ENCODE measurements around the gene OSGIN1.

The OSGIN1 gene, protein sequence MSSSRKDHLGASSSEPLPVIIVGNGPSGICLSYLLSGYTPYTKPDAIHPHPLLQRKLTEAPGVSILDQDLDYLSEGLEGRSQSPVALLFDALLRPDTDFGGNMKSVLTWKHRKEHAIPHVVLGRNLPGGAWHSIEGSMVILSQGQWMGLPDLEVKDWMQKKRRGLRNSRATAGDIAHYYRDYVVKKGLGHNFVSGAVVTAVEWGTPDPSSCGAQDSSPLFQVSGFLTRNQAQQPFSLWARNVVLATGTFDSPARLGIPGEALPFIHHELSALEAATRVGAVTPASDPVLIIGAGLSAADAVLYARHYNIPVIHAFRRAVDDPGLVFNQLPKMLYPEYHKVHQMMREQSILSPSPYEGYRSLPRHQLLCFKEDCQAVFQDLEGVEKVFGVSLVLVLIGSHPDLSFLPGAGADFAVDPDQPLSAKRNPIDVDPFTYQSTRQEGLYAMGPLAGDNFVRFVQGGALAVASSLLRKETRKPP

DNA sequence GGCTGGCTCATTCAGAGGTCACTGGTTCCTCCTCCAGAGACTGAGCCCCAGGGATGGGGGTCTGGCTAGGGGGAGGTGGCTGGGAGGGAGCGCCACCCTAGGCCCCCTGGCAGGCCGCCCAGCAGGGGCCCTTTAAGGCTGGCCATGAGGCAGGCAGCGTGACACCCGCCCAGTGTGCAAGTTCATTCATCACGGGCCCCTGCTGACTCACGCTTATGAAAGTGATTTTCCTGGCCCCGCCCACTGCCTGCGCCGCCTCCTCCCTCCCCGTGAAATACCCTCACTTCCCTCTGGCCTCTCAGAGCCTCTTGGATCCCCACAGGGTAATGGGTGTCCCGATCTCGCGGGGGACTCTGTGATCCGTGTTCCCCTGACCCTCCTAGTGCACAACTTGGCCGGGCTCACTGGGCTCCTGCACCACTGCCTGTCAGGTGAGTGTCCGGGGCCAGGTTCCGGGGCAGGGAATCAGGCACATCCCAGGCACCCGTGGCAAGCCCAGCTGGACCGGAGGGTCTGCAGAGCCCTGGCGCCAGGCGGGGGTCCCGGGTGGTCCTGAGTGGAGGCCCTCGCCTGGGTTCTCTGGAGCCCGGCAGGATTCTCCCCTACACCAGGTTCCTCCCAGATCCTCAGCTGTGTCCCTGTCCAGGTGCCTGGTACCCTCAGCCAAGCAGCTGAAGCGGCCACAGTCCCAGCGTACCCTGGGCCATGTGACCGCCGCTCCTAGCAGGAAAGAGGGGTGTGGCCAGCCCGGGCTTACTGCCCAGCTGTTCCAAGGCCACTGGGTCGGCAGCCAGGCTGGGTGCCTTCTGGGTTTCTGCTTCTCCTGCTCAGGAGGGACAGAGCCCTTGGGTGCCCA, at the start of gene OSGIN1:
Gene OSGIN1, plus strand, starts transcription at position 301 of the 856 bp plus-strand sequence. CDS start 4,432 bp downstream, outside the sequence.
- peak; percentile 37 for DNase-seq

DNA sequence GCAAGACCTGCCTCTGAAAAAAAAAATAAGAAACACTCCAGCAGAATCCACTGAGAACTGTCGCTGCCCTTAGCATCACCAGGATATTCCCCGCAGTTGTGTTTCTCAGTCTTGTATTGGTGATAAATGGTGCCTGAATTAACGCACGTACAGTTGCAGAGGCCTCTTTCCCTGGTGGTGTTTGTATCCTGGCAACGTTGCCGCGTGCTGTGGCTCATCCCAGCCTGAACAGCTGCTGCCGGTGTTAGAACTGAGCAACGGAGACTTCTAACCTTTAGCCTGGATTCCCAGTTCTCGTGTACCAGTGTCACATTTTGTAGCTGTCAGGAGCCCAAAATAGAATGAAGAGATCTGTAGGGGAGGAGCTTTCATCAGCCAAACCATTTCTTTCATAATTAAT, 49.3 kb upstream of the OSGIN1 start:
- no peak for DNase-seq

DNA sequence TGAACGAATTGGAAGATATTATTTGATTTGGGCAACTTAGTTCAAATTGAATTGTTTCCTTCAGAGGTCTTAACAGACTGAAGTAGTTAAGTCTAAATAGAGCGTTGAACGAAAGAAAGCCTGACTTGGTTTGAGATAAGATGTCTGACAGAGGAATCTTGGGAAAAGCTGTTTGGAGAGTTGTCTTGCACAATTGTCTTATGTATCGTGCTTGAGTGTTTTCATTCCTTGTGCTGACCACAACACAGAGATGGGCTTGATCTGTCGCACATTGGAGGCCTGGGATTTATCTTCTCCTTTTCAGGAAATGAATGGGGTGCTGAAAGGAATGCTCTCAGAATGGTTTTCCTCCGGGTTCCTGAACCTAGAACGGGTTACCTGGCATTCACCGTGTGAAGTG, 46.4 kb upstream of the OSGIN1 start:
- no peak for DNase-seq

DNA sequence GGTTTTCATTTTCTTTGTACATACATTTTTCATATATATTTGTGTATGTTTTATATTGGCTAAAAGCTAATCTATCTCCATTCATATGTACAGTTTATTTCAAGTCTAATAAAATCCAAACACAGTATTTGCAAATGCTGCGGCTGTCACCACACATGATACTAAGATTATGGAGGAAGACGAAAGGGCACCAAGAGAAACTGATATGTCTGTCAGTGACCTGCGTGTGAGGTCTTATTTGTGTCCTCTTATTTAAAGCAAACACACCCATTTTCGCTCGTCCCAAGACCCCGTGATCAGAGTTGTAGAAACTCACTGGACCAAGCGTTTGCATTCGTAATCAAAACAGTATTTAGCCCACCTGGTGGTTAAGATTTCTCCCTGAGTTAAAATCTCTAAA, 45.9 kb upstream of the OSGIN1 start:
- no peak for DNase-seq

DNA sequence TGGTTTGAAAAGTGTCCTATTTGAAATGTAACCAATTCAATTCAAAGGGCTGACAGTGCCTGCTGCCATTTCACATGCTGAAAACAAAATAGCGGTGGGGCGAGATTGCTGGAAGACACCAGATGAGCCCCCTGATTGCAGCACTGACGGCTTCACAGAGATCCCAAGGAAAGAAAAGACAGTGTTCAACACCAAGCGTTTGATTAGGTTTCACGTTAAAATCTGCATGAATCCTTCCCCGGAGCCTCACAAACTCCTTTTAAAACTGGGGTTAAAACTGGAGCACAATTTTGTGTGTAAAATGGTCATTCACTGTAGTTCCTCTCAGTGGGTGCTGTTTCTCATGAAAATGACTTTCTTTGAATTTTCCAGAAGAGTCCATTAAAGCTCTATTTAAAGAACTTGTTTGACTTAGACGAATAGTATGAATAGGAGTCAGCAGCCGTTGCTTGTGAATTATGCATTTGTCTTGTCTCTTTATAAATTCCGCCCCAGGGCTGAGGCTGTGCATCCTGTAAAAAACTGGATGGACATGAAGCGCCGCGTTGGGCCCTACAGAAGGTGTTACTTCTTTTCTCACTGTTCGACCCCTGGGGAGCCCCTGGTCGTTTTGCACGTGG, 45.3 kb upstream of the OSGIN1 start:
- DNase-seq = no peak

DNA sequence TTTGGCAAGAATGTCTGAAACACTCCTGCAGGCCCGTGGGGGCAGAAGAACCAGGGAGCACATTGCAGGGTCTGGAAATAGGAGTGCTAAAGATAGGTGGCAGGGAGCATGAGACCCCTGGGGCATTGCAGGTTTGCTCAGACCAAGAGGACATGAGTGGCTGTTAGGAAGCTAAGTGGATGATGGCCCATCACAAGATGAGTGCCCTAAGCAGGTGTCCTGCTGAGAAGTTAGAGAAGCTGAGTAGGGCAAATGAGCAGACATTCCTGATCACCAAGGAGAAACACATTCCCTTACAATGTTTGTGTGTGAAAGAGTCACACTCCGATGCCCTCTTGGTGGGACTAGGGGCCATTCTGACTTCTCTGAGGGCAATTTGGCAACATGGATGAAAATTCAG, 44.2 kb upstream of the OSGIN1 start:
- DNase-seq = no peak

DNA sequence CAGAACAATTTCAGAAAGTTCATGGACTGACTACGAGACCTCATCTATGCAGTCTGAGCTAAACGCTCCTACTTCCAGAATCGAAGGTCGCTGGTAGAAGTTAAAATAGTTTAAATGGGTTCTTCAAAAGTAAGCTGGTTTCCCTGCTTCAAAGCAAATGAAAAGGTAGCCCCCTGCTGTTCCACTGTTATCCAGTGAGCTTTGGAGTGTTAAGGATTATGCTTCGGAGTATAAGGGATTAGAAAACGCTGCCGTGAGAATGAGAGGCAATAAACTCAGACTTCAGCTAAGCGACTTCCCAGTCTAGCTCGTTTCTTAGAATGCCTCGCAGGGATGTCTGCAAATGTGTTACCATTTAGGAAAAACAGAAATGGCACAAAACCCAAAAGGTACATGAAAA, 41.8 kb upstream of the OSGIN1 start:
- no peak for DNase-seq

DNA sequence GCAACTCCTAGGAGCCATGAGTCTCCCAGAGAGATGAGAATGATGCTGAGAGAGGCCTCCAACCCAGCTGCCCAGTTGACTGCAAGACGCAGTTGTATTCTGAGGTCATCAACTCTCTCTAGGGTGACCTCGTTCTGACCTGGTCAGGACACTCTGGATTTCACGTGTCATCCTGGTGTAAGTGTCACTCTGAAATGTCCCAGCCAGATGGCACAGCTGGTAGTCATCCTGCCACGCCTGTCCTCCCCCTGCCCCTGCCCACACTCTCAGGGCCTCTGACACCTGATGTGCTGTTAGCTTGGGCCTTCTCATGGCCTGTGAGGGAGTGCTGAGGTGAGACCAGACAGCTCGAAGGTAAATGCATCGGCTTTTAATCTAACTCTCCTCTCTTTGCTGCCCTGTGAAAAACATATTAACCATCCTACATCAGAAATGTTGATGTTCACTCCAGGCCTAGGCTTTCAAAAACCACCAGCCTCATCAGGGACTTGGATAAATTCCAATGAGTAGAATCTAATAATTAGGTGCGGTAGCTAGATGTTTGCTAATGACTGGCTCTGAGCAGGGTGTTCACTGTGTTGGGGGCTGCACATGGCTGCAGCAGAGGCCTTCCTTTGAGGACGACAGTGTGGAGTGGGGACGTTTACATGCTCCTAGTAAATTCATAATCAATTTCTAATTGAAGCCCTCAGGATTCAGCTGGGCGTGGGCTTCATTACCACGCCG, 40.4 kb upstream of the OSGIN1 start:
- no peak for DNase-seq

DNA sequence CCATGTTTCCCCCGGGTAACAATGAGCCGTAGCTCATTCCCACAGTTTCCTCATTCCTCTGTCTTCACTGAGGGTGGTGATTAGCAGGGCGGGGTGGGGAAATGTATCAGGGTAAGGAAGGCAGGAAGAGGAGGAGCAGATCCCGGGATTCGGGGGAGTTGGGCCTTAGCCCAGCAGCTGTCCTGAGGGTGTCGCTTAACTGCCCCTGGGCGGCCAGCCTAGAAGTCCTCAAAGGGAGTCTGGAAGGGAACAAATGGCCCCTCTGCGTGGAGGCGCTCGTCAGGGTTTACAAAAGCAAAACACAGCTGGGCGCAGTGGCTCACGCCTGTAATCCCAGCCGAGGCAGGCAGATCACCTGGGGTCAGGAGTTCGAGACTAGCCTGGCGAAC, 39.8 kb upstream of the OSGIN1 start:
- no peak for DNase-seq

DNA sequence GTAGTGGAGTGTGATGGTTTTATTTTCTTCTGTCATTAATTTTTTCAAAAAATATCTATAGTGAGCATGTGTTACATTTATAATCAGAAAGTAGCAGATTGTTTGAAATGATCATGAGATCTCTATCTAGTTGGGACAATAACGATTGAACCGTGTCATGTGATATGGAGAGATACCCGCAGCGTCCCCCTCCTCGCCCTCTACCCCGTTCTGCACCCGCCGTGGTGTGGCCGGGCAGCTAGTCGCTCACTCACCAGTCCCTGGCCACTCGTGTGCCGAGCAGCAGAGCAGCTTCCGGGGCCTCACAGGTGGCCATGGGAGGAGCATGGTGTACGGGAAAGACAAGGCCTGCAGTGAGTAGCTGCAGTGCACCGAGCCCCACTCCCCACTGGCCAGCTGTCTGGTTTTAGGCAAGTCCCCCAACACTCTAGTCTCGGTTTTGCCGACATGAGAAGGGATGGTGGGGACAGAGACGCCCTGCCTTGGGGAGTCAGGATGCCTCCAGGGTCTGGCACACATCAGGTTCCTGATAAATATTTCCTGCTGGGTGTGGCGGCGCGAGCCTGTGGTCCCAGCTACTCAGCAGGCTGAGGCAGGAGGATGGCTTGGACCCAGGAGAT, 38.8 kb upstream of the OSGIN1 start:
- no peak for DNase-seq

DNA sequence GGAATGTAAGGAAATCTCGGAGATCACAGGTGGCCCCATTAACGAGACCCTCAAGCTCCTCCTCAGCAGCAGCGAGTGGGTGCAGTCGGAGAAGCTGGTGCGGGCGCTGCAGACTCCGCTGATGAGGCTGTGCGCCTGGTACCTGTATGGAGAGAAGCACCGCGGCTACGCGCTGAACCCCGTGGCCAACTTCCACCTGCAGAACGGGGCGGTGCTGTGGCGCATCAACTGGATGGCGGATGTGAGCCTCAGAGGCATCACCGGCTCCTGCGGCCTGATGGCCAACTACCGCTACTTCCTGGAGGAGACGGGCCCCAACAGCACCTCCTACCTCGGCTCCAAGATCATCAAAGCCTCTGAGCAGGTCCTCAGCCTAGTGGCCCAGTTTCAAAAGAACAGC, 38.0 kb upstream of the OSGIN1 start:
- no peak for DNase-seq

DNA sequence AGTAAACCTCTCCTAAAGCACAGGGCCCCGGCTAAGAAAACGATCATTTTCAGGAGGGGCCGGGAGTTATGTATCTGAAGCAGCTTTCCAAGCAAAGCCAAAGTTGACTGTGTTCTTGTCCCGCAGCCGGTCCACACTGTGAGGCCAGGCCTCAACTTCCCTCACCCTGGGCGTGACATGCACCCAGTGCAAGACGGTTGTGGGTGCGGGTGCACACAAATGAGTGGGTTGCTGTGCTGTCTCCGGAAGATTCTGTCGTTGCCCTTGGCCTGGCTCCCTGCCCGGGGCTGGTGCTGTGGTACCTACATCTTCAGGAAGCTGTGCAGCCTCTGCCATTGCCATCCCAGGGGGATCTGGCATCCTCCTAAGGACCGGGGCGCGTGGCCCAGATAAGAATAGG, 37.5 kb upstream of the OSGIN1 start:
- DNase-seq = no peak

DNA sequence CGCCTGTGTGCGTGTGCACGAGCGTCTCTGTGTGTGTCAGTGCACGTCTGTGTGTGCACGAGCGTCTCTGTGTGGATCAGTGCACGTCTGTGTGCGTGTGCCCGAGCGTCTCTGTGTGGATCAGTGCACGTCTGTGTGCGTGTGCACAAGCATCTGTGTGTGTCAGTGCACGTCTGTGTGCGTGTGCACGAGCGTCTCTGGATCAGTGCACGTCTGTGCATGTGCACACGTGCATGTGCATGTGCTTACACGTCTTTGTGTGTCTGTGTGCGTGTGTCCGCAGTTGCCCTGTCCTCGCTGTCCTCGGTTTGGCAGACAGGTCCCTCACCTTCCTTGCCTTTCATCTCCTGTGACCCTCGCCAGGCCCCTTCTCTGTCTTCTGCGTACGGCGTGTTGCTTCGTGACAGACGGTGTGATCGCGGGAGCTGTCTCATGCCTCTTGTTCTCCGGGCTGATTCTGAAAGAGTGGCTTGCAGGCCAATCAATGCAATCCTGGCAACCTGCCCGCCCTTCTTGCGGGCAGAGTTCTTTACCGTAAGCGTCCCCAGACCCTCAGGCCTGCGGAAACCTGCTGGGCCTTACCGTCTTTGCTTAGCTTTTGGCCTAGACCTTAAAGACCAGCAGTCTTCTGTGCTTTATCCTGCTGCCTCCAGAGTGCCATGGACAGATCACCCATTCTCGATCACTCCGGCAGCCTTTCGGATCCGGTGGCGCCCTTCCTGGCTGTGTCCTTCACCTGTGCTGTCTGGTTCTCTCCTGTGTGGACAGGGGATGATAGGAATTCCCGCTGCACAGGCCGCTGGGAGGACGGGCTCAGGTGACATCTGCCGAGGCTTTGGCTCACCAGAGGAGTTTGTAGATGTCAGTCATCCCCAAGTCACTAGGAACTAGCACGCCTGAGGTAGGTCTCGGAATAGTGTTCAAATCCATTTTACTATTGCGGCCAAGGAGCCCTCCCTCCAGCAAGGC, 35.6 kb upstream of the OSGIN1 start:
- no peak for DNase-seq

DNA sequence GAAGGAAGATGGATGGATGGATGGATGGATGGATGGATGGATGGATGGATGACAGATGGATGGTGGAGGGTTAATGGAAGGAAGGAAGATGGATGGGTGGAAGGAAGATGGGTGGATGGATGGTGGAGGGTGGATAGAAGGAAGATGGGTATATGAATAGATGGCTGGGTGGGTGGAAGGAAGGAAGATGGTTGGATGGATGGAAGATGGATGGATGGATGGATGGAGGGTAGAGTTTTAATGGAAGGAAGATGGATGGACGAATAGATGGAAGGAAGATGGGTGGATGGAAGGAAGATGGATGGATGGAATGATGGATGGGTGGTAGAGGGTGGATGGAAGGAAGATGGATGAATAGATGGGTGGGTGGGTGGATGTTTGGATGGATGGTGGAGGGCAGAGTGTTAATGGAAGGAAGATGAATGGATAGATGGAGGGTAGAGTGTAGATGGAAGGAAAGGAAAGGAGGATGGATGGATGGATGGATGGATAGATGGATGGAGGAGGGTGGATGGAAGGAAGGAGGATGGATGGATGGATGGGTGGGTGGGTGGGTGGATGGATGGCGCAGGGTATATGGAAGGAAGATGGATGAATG, 32.0 kb upstream of the OSGIN1 start:
- DNase-seq = no peak

DNA sequence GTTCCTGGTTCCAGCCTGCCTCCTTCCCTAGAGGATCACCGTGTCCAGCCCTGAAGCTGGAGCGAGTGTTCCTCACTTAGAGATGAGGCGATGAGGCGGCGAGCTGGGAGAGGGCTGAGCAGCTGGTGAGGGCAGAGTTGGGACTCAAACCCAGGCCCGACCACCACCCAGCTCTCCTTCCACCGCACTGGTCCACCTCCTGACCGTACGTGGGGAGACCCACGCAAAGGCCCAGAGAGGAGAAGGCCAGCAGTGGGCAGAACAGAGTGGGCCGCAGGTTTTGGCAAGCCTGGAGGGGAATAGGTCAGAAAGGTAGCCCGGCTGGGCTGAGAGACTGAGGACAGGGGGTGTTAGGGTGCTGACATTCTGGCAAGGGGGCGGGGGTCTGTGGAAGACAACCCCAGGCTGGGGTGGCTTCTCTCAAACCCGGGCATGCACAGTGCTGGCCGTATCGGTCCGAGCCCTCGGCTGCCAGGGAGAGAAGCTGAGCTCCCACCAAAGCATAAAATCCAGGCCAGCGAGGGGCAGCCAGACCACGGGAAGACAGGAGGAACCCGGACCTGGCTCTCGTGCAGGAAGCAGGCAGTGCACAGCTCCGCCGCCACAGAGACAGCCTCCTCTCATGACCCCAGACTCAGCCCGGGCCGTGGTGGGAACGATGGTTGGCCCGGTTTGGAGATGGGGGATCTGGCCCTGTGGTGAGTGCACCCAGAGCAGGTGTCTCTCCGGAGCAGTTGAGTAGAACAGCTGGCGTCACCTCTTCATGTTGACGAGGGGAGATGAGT, 29.3 kb upstream of the OSGIN1 start:
- DNase-seq = no peak

DNA sequence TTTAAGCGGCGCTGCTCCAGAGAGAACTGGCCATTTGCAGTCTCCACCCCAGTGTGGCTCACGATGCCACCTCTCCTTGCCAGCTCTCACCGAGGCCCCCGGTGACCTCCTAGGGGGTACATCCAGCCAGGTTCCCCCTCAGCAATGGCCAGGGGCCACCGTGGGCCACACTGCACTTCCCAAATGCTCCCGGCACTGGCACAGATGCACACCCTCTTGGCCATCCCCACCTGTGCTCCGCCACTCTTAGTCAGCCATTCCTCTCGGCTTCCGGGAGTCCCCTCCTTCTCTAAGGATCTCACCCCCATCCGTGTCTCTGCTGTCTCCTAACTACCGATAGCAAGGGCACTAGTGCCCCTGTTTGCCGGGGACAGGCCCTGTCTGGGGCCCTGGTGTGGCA, 28.4 kb upstream of the OSGIN1 start:
- DNase-seq = no peak

DNA sequence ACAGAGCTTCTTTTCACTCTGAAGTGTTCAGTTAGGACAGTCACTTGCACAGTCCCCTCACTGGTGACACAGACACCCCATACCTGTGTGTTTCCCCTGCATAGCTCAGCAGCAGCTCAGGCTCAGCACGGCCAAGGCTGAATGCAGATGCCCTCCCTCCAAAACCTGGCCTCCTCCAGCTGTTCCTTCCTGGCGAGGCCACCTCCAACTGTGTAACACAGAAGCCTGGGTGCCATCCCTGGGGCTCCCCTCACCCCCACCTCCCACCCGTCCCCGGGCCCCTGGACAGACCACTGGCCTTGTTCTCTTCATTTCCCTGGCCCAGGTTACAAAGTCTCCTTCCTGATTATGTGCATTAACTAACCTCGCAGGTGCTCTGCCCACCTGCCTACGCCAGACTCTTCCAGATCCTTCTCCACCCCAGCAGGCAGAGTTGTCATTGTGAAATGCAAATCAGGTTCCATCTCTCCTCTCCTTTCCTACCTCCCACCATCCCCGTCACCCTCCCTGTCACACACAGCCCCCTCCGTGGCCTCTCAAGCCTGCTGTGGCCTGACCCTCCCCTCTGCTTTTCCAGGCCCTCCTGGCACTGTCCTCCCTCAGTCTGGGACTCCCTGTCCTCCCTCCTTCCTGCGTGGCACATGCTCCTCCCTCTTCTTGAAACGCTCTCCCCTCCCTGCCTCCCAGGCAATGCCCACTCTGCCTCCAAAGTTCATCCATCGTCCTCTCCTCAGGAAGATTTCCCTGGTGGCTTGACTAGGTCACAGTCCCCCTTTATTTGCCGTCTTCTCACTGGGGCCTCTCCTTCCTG, 27.7 kb upstream of the OSGIN1 start:
- DNase-seq = no peak

DNA sequence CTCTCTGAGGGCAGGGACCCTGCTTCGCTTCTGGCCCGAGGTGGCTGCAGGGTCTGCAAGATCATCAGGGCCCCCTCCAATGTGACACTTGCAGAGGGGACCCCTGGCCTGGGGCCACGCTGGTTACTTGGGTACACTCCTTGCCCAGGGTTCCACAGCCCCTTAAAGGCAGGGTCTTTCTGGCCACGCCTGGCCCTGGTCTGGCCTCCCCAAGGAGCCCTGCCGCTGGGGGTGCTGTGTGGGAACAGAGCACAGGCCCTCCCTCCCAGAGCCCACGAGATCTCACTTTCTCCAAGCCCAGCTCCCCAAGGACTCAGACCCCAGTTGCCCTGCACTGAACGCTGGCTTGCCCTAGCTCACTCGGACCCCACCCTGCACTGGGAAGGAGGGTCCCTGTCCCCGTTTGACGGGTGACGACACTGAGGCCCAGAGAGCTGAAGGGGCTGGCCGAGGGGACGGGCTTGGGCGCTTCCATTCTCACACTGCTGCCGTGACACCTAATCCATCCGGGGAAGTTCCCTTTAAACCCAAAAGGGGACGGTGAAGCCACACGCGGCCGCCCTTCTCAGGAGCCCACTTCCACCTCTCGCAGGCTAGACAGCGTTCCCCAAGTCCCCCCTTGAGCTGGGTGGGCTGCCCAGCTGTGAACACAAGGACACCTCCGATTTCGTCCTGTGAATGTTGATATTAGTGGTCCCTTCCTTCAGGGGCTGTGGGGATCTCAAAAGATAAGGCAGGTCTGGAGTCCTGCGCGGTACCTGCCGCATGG, 26.9 kb upstream of the OSGIN1 start:
- DNase-seq = no peak
